Motor neuron (in vitro differentiated cells): ENCODE data around the gene TIAL1. TPM values are rescaled to one million over a fixed set of nuclear protein-coding genes. Genes with fewer than 3 reads are reported as not detected.
"Not testable (repeated sequence)": the region's sequence is repeated elsewhere in the genome, so short reads cannot be mapped to it uniquely, and the experiment has no call there.

ENCODE experiments used
- ATAC-seq, 8 experiments: fragments of 200-7000 bp; cut with Tn5 transposase; replicated peaks in 6 of 8; 2 replicates each; pipeline ENCODE4 v1.8.0; 2021; ENCODE audit warnings: mild to moderate bottlenecking in 8 of 8, moderate library complexity in 8 of 8
- H3K27ac ChIP-seq, 2 donors: fragments of 250-450 bp; sonication (Bioruptor Pico); 2 replicates each; pipeline ENCODE4 v1.9.0; 2021; ENCODE audit warnings: antibody characterized with exemption in 2 of 2, mild to moderate bottlenecking in 2 of 2, moderate library complexity in 1 of 2
- H3K4me1 ChIP-seq, 2 donors: fragments of 250-450 bp; sonication (Bioruptor Pico); replicated peaks in 1 of 2; 2 replicates each; pipeline ENCODE4 v1.6.1; 2021; ENCODE audit warnings: antibody characterized with exemption in 2 of 2, mild to moderate bottlenecking in 2 of 2, moderate library complexity in 1 of 2
- H3K4me3 ChIP-seq, 5 donors: fragments of 250-450 bp; sonication (Bioruptor Pico); 2 replicates each; pipeline ENCODE4 v1.9.0; 2021; ENCODE audit warnings: antibody characterized with exemption in 5 of 5, mild to moderate bottlenecking in 5 of 5, moderate library complexity in 4 of 5
- WGBS, 10 experiments: fragments of 450-650 bp; shearing (Covaris generic); methylation state at CpG; one replicate each; pipeline ENCODE4 v1.0.0; 2022; 5-methylcytosine and 5-hydroxymethylcytosine counted together
- in situ Hi-C, 9 experiments: fragments of 400-800 bp; cut with MboI; loops; one replicate each; pipeline ENCODE4 v1.15.0; 2021; ENCODE audit warnings: low sequenced_read_pairs in 9 of 9, low pct_unique_long_range_greater_than_20kb in 2 of 9; ENCODE audit not compliant: unreplicated experiment in 9 of 9
- total RNA-seq, 8 experiments: library from RNA; unstranded; fragments of 300-600 nt; gene quantifications; 2 replicates each; pipeline versions ENCODE4 v1.2.3 to v1.2.4, GENCODE V29; 2022

Gene TIAL1
- total RNA-seq, 8 experiments from 2014 or later = 26.3 to 119 (median 44.0) TPM

DNA sequence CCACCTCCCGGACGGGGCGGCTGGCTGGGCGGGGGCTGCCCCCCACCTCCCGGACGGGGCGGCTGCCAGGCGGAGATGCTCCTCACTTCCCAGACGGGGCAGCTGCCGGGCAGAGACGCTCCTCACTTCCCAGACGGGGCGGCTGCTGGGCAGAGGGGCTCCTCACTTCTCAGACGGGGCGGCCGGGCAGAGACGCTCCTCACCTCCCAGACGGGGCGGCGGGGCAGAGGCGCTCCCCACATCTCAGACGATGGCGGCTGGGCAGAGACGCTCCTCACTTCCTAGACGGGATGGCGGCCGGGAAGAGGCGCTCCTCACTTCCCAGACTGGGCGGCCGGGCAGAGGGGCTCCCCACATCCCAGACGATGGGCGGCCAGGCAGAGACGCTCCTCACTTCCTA, 37.3 kb downstream of the TIAL1 start:
- WGBS, 10 experiments = no CpG with 5 or more reads among the region's 33 CpGs
- in situ Hi-C loops, ATAC-seq: not testable (repeated sequence)

DNA sequence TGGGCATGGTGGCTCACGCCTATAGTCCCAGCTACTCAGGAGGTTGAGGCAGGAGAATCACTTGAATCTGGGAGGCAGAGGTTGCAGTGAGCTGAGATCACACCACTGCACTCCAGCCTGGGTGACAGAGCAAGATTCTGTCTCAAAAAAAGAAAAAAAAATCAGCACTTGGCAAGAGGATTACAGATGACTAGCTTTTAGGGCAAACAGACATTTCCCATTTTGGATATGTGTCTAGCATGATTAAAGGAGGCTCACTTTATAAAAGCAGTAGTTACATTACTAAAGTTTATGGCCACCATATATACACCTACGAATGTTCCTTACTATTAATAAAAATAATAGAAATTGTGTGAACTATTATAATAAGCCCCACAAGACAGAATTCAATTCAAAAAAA, 40.7 kb downstream of the TIAL1 start:
- H3K4me1 ChIP-seq, in situ Hi-C loops, H3K4me3 ChIP-seq, H3K27ac ChIP-seq, ATAC-seq: not testable (repeated sequence)
- 64 to 100% (median 85%) methylated on average over 1 to 2 of the region's 2 CpGs for WGBS, 10 experiments

More for the DNA sequence above, 37.3 kb downstream of the TIAL1 start:
- H3K4me1 ChIP-seq, H3K4me3 ChIP-seq, H3K27ac ChIP-seq: not testable (repeated sequence)

DNA sequence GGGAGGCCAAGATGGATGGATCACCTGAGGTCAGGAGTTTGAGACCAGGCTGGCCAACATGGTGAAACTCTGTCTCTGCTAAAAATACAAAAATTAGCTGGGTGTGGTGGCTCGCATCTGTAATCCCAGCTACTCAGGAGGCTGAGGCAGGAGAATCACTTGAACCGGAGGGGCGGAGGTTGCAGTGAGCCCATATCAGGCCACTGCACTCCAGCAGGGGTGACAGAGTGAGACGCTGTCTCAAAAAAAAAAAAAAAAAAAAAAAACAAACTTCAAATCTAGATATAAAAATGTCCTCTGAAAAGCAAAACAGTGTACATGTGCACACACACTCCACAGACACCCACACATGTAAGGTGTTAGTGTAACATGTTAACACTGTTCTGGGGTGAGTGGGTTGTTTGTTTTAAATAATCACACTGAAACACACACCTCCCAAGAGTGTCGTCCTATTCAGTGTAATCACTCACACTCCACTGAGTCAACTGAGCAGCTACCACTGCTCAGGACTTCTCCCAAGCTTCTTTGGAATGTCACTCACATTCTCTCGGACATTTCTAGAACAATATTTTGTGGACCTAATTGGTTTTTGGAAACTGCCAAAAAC, 41.5 kb downstream of the TIAL1 start:
- 10 to 90% (median 78%) methylated on average over 1 to 4 of the region's 6 CpGs; no CpG with 5 or more reads in 2 of the 10 experiments for WGBS, 10 experiments
- Histone ChIP-seq H3K4me3 (no peak overlapping the region), H3K4me1 (no peaks in the 10 kb centered on the region), H3K27ac (no peak overlapping the region)
- in situ Hi-C loops = no loop called here
- no peak for ATAC-seq

DNA sequence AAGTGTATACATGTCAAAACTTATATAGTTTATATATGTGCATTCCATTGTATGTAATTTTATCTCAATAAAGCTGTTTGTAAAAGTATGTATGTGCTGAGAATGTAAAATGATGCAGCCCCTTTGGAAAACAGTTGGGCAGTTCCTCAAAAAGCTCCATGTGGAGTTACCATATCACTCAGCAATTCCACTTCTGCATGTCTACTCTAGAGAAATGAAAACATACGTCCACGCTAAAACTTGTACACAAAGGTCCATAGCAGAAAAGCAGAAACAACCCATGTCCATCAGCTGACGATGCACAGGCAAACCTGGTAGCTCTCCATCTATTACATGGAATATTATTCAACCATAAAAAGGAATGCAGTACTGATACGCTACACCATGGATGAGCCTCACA, 45.9 kb downstream of the TIAL1 start:
- no peaks in the 10 kb centered on the region for H3K4me1 ChIP-seq
- WGBS, 10 experiments = 80 to 100% (median 92%) methylated on average over 1 to 4 of the region's 4 CpGs
- no peak for ATAC-seq
- in situ Hi-C loops = no loop called here
- H3K27ac ChIP-seq = no peak overlapping the region
- no peak overlapping the region for H3K4me3 ChIP-seq

DNA sequence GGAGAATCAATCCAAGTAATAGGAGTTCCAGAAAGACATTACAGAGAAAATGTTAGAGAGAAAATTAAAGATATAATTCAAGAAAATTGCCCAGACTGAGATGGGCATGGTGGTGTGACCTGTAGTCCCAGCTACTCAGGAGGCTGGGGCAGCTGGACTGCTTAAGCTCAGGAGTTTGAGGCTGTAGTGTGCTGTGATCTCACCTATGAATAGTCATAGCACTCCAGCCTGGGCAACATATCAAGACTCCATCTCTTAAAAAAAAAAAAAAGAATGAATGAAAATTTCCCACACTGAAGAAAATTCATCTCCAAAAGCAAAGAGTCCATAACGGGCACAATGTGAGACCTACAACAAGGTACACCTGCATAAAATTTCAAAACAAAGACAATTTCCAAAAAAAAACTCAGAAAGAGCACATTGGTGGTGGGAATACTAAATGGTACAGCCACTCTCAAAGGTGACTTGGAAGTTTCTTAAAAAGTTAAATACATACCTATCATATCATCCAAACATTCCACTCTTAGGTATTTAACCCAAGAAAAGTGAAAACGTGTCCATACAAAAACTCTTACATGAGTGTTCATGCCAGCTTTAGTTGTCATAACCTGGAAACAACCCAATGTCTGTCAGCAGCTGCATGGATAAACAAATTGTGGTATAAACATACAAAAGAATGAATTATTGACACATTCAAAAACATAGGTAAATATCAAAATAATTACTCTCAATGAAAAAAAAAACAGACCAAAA, 47.3 kb downstream of the TIAL1 start:
- H3K4me1 ChIP-seq = no peaks in the 10 kb centered on the region
- no peak overlapping the region for H3K4me3 ChIP-seq
- in situ Hi-C loops = no loop called here
- H3K27ac ChIP-seq = no peak overlapping the region
- no peak for ATAC-seq
- 13 to 88% (median 56%) methylated on average over 1 to 2 of the region's 2 CpGs for WGBS, 10 experiments

DNA sequence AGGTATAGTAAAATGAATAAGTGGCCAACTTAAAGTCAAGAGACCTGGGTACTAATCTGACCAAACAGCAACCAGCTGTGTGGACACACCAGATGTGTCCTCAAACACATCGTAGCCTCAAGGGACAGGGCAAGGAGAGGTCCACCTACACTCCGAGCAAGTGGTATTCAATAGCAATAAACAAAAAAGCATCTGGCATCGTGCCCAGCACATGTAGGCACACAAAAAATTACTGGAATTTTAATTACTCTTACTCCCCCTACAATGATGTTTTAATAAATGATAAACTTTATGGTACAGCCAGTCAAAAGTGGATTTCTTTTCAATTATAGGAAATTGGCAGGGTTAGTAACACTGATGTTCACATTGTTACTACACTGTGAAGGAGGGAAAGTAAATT, 50.8 kb downstream of the TIAL1 start:
- ATAC-seq = no peak
- H3K27ac ChIP-seq = no peak overlapping the region
- in situ Hi-C loops = no loop called here
- H3K4me3 ChIP-seq = no peak overlapping the region
- 0 to 100% (median 70%) methylated on average over 1 to 3 of the region's 3 CpGs; no CpG with 5 or more reads in 1 of the 10 experiments for WGBS, 10 experiments
- no peaks in the 10 kb centered on the region for H3K4me1 ChIP-seq

DNA sequence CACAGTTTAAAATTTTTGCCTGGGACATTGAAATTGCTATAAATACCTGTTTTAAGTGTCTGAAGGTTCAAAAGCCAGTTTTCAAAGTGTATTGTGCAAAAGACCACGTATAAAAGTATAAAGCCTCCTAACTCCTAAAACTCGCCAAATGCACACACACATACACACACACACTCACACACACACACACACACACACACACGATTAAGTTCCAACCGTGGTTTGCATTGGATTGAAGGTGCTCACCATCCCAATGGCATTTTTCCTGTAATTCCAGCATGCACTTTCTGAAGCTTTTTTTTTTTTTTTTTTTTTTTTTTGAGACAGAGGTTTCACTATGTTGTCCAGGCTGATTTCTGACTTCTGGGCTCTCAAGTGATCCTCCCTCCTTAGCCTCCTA, 51.5 kb downstream of the TIAL1 start:
- no peak overlapping the region for H3K4me3 ChIP-seq
- H3K27ac ChIP-seq = no peak overlapping the region
- 7 to 93% (median 52%) methylated on average over 1 to 4 of the region's 4 CpGs; no CpG with 5 or more reads in 2 of the 10 experiments for WGBS, 10 experiments
- ATAC-seq = no peak
- in situ Hi-C loops = no loop called here
- H3K4me1 ChIP-seq = no peaks in the 10 kb centered on the region

DNA sequence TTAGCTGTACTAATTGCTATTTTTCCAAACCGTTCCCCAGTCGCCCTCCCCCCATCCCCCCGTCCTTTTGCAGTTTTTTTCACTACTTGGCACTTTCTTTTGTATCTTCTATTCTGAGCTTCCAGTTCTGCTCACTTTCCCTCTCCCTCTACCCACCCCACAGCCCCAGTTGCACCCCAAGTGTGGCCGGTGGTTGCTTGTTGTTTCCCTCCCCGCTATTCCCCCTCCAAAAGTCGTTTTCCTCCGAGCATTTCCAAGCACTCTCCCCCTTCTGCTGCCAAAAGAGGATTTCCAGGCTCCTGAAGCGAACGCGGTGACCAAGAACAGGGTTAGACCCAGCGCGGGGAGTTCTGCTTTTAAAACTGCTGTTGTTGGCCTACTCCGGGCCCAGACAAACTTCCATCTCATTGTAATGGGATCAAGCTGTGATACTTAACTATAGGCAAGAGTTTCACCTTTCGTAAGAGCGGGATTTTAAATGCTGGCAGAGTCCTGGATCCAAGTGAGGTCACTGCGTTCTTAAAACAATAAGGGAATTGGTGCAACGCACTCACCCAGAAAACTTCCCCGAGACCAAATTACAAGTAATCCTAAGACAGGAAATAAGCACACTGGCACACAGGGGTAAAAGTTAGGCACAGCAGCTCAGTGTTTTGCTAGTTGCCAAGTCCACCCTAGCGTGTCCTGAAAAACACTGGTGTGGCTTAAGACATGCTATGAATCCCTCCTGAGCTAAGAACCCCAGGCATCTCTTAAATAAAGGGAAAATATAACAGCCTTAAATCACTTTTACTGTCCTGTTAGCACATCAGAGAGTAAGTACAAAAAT, 52.7 kb downstream of the TIAL1 start:
- no peak for ATAC-seq
- in situ Hi-C loops = no loop called here
- WGBS, 10 experiments = 13 to 90% (median 53%) methylated on average over 1 to 16 of the region's 19 CpGs; no CpG with 5 or more reads in 1 of the 10 experiments
- peak overlapping the region in 1 of 5 donors; percentile 48 for H3K4me3 ChIP-seq
- no peaks in the 10 kb centered on the region for H3K4me1 ChIP-seq
- no peak overlapping the region for H3K27ac ChIP-seq

DNA sequence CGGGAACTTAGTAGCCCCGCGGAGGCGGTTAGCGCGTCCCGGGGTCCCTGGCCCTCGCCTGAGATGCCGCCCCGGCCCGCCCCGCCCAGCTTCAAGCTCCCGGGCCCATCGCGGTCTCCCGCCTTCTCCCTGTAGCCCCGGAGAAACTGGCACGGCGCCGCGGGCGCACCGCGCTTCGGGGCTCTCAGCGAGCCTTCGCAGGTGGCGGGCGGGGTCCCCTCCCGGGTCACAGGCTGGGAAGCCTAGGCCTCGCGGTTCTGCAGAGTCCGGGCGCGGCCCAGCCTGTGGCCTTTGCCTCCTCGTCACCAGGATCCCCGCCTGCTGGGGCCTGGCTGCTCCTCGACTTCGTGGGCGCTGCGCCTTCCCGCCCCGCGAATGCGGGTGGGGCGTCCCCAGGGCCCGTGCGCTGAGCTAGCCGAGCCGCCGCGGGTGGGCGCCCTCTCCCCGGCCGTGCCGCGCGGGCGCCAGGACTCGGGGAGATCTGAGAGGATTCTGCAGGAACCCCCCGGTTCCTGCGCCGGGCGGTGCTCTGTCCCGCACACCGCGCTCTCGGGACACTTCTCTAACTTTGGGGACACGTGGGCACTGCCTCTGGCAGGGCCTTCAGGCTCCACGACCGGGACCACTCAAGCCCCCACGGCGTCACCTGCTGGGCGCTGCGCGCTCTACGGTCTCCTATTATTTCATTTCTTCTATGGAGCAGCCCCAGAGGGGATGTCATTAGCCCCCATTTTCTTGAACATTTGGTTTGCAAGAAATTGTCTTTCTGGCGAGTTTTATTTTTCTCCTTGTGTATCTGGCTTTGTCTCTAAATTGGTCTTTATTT, 53.6 kb downstream of the TIAL1 start:
- 0 to 7% (median 3%) methylated on average over 1 to 11 of the region's 78 CpGs; no CpG with 5 or more reads in 5 of the 10 experiments for WGBS, 10 experiments
- no peak overlapping the region for H3K27ac ChIP-seq
- H3K4me1 ChIP-seq = no peaks in the 10 kb centered on the region
- in situ Hi-C loops = no loop called here
- H3K4me3 ChIP-seq = peak overlapping the region; percentile 33 to 48 (median 37)
- ATAC-seq = peak; percentile 56 to 85 (median 78)

DNA sequence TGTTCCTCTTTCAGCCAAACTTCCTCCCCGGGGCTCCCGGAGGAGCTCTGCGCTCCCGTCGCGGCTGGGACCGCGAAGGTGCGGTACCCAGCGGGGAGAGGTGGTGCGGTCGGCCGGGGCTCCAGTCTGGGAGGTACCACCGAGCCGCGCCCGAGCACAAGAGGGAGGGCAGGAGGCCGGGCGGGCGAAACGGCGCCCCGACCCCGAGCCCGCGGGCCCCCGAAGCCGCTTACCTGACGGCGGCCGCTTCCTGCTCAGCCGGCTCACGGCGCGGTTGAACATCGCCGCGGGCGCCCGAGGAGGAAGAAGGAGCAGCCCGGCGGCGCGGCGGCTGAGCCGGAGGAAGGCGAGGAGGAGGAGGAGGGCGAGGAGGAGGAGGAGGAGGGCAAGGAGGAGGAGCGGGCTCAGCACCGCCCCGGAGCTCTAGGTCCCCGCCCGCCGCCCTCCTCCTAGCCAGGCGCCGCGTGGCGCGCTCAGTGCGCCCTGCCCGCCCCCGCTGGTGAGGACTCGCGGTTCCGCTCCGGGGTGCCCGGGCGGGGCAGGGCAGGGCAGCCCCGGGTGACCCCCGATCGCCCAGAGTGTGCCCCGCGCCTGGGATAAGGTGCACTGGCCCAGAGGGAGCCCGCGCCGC, 54.3 kb downstream of the TIAL1 start, which contains the start of gene RGS10:
RGS10 (minus strand) TSS at position 363 of the 631 bp plus-strand sequence; CDS start at position 282, 81 bp downstream.
- Histone ChIP-seq H3K4me3 (peak within 1 kb of the TSS; percentile 33 to 48 (median 37)), H3K27ac (no peak within 1 kb of the TSS), H3K4me1 (no peaks in the 10 kb centered on the region)
- peak; percentile 57 to 88 (median 64) for ATAC-seq
- in situ Hi-C loops = no loop called here
- 0% methylated on average over 7 of the region's 76 CpGs; no CpG with 5 or more reads in 9 of the 10 experiments for WGBS, 10 experiments

DNA sequence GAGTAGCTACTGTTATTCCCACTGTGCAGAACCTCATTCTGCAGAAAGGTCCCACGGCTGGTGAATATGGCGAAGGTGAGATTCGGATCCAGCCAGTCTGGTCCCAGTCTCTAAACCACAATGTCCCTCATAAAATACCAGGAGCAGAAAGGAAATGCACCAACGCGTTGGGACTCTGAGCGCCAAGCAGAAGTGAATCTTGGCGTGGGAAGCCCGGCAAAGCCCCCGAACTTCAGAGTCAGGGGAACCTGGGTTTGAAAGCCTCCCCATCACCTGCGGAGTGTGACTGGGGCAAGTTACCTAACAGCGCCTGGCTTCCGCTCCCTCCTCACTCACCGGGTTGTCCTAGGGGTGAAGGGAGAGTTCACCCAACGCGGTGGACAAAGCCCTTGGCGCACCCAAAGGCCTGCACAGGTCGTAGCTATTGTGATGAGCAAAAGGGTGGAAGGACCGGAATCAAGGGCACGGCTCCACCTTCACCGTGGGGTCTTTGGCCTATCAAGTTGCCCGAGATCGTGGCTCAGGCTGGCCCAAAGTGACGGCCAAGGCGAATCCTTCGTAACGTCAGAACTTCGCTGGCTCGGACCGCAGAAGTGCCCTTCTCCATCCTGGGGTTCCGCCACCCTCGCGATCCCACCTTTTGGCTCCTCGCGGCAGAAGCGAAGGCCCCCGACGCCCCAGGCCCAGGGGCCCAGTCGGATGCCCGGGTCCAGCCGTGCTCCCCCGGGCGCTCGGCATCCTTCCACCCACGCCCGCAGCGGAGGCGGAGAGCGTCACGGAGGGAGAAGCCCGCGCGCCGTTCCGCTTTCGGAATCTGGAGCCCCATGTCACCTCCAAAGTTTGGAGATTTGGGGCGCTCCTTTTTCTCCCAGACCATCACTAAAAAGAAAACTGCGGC, 55.1 kb downstream of the TIAL1 start:
- WGBS, 10 experiments = 6 to 81% (median 29%) methylated on average over 1 to 13 of the region's 57 CpGs; no CpG with 5 or more reads in 1 of the 10 experiments
- H3K4me1 ChIP-seq = no peaks in the 10 kb centered on the region
- H3K4me3 ChIP-seq = peak overlapping the region; percentile 33 to 48 (median 37)
- H3K27ac ChIP-seq = no peak overlapping the region
- in situ Hi-C loops = no loop called here
- ATAC-seq = peak in 1 of 8 experiments; percentile 2
